Mesenchymal stem cell (in vitro differentiated cells and primary cell): ENCODE results near the gene TCTA.

Source experiments
- DNase-seq: peaks from one replicate; pipeline ENCODE4 v3.0.0-alpha.2; 2013
- H2AFZ ChIP-seq: one replicate; pipeline ENCODE4 v1.6.1; 2013; ENCODE audit warnings: low read depth, mild to moderate bottlenecking, control low read depth, inconsistent platforms, low read length, moderate library complexity
- H2AK5ac ChIP-seq: 2 replicates; pipeline ENCODE4 v1.6.1; 2013; ENCODE audit warnings: low read length, moderate library complexity, mild to moderate bottlenecking, inconsistent platforms; ENCODE audit not compliant: severe bottlenecking
- H2BK120ac ChIP-seq: one replicate; pipeline ENCODE4 v1.6.1; 2013; ENCODE audit warnings: low read depth, mild to moderate bottlenecking, inconsistent platforms, low read length, moderate library complexity
- H2BK12ac ChIP-seq, 2 experiments: one replicate each; pipeline ENCODE4 v1.6.1; 2013; ENCODE audit warnings: inconsistent platforms in 2 of 2, low read length in 2 of 2, mild to moderate bottlenecking in 2 of 2, moderate library complexity in 2 of 2, control low read depth in 1 of 2
- H2BK15ac ChIP-seq: one replicate; pipeline ENCODE4 v1.6.1; 2013; ENCODE audit warnings: mild to moderate bottlenecking, low read depth, inconsistent platforms; ENCODE audit not compliant: poor library complexity, severe bottlenecking
- H2BK5ac ChIP-seq: 2 replicates; pipeline ENCODE4 v1.6.1; 2013; ENCODE audit warnings: low read depth, mild to moderate bottlenecking, low read length, control low read depth, inconsistent platforms; ENCODE audit not compliant: poor library complexity, severe bottlenecking
- H3K14ac ChIP-seq, 2 experiments: one replicate each; pipeline ENCODE4 v1.6.1; 2013; ENCODE audit warnings: inconsistent platforms in 2 of 2, low read length in 2 of 2, control low read depth in 1 of 2, mild to moderate bottlenecking in 1 of 2, moderate library complexity in 1 of 2
- H3K18ac ChIP-seq, 2 experiments: one replicate each; pipeline ENCODE4 v1.6.1; 2013; ENCODE audit warnings: inconsistent platforms in 2 of 2, low read length in 2 of 2, control low read depth in 1 of 2, low read depth in 1 of 2, mild to moderate bottlenecking in 1 of 2
- H3K23ac ChIP-seq, 2 experiments: one replicate each; pipeline ENCODE4 v1.6.1; 2013; ENCODE audit warnings: inconsistent platforms in 2 of 2, low read length in 2 of 2, mild to moderate bottlenecking in 2 of 2, moderate library complexity in 2 of 2, control low read depth in 1 of 2
- H3K27ac ChIP-seq: 2 replicates; pipeline ENCODE4 v1.5.1; 2013; ENCODE audit warnings: mild to moderate bottlenecking, moderate library complexity, low read length, control low read depth, inconsistent platforms; ENCODE audit not compliant: poor library complexity, severe bottlenecking
- H3K27me3 ChIP-seq, 2 experiments: 2 replicates each; pipeline versions ENCODE4 v1.6.1 to v1.7.0; 2013; ENCODE audit warnings: low read length in 2 of 2, mild to moderate bottlenecking in 2 of 2, moderate library complexity in 2 of 2, control low read depth in 1 of 2, inconsistent platforms in 1 of 2; ENCODE audit not compliant: control insufficient read depth in 1 of 2, insufficient read depth in 1 of 2
- H3K36me3 ChIP-seq, 2 experiments: 2 replicates each; pipeline versions ENCODE4 v1.6.1 to v1.7.0; 2013; ENCODE audit warnings: low read length in 2 of 2, control low read depth in 1 of 2, inconsistent platforms in 1 of 2, low read depth in 1 of 2, mild to moderate bottlenecking in 1 of 2; ENCODE audit not compliant: insufficient read depth in 2 of 2, control insufficient read depth in 1 of 2
- H3K4ac ChIP-seq, 2 experiments: one replicate each; pipeline ENCODE4 v1.6.1; 2013; ENCODE audit warnings: inconsistent platforms in 2 of 2, low read length in 2 of 2, mild to moderate bottlenecking in 2 of 2, moderate library complexity in 2 of 2, control low read depth in 1 of 2, low read depth in 1 of 2
- H3K4me1 ChIP-seq: 2 replicates; pipeline ENCODE4 v1.6.1; 2013; ENCODE audit warnings: low read depth, low read length, control low read depth; ENCODE audit not compliant: control insufficient read depth, insufficient read depth
- H3K4me2 ChIP-seq: 2 replicates; pipeline ENCODE4 v1.6.1; 2013; ENCODE audit warnings: low read length, mild to moderate bottlenecking, inconsistent platforms; ENCODE audit not compliant: poor library complexity, severe bottlenecking
- H3K4me3 ChIP-seq, 2 experiments: 2 replicates each; pipeline versions ENCODE4 v1.5.1 to v1.7.0; 2013; ENCODE audit warnings: low read length in 2 of 2, mild to moderate bottlenecking in 2 of 2, control low read depth in 1 of 2, low read depth in 1 of 2; ENCODE audit not compliant: insufficient read depth in 1 of 2
- H3K79me1 ChIP-seq: replicated peaks from 2 replicates; pipeline ENCODE4 v1.6.1; 2013; ENCODE audit warnings: mild to moderate bottlenecking, control low read depth, low read length, inconsistent platforms; ENCODE audit not compliant: poor library complexity, severe bottlenecking
- H3K9ac ChIP-seq: 2 replicates; pipeline ENCODE4 v1.7.0; 2013; ENCODE audit warnings: mild to moderate bottlenecking, low read length, moderate library complexity
- H3K9me3 ChIP-seq: 2 replicates; pipeline ENCODE4 v1.7.0; 2013; ENCODE audit warnings: mild to moderate bottlenecking, low read length; ENCODE audit not compliant: control insufficient read depth
- H4K8ac ChIP-seq: one replicate; pipeline ENCODE4 v1.6.1; 2013; ENCODE audit warnings: inconsistent platforms, mild to moderate bottlenecking, low read length, moderate library complexity
- H4K91ac ChIP-seq: one replicate; pipeline ENCODE4 v1.6.1; 2013; ENCODE audit warnings: mild to moderate bottlenecking, low read length, inconsistent platforms
- WGBS: methylation state at CpG from one replicate; pipeline ENCODE4 v1.1.7; 2013; ENCODE audit warnings: mixed read lengths; 5-methylcytosine and 5-hydroxymethylcytosine counted together

TCTA gene

GRCh38 chr3:49377483-49377882 is 34.7 kb upstream of the TCTA start:
- H2BK15ac ChIP-seq = no peak overlapping the region
- no peak overlapping the region for H2BK5ac ChIP-seq
- peak overlapping the region; percentile 48 for H3K9ac ChIP-seq
- H3K27ac ChIP-seq = no peak overlapping the region
- WGBS = 92% methylated on average over 1 of the region's 1 CpG
- no peak overlapping the region for H3K4ac ChIP-seq
- no peaks in the 10 kb centered on the region for H3K4me1 ChIP-seq
- no peak overlapping the region for H3K4me2 ChIP-seq
- H2AK5ac ChIP-seq = no peak overlapping the region
- no peak overlapping the region for H3K4me3 ChIP-seq
- no peaks in the 10 kb centered on the region for H3K9me3 ChIP-seq
- H4K8ac ChIP-seq = no peak overlapping the region
- H2BK12ac ChIP-seq = no peak overlapping the region
- no peaks in the 10 kb centered on the region for H3K27me3 ChIP-seq
- H3K79me1 ChIP-seq = peaks cover 2% of the 10 kb centered on the region
- H2AFZ ChIP-seq = no peak overlapping the region
- H3K18ac ChIP-seq = no peak overlapping the region
- H3K23ac ChIP-seq = no peak overlapping the region
- DNase-seq = no peak
- H2BK120ac ChIP-seq = no peak overlapping the region
- H3K14ac ChIP-seq = no peak overlapping the region
- H4K91ac ChIP-seq = no peak overlapping the region
- peaks cover 33% of the 10 kb centered on the region in 2 experiments for H3K36me3 ChIP-seq

- peaks cover 29% of the 10 kb centered on the region in 2 experiments for H3K36me3 ChIP-seq
- no peak overlapping the region for H3K27ac ChIP-seq
- DNase-seq = peak; percentile 45
- H3K23ac ChIP-seq = no peak overlapping the region
- no peak overlapping the region for H3K4ac ChIP-seq
- H2BK12ac ChIP-seq = no peak overlapping the region
- H2BK5ac ChIP-seq = no peak overlapping the region
- H2BK120ac ChIP-seq = no peak overlapping the region
- H2AFZ ChIP-seq = no peak overlapping the region
- H3K4me1 ChIP-seq = peaks cover under 1% of the 10 kb centered on the region
- H3K79me1 ChIP-seq = peaks cover 2% of the 10 kb centered on the region
- no peaks in the 10 kb centered on the region for H3K9me3 ChIP-seq
- no peak overlapping the region for H2BK15ac ChIP-seq
- H3K27me3 ChIP-seq = no peaks in the 10 kb centered on the region
- WGBS = 76% methylated on average over 8 of the region's 11 CpGs
- H4K8ac ChIP-seq = no peak overlapping the region
- H3K14ac ChIP-seq = peak overlapping the region in 1 of 2 experiments; percentile 15
- H3K18ac ChIP-seq = no peak overlapping the region
- H3K9ac ChIP-seq = peak overlapping the region; percentile 59
- H2AK5ac ChIP-seq = no peak overlapping the region
- peak overlapping the region in 1 of 2 experiments; percentile 19 for H3K4me3 ChIP-seq
- no peak overlapping the region for H3K4me2 ChIP-seq
- H4K91ac ChIP-seq = no peak overlapping the region
Measured at GRCh38 chr3:49378249-49378895, 33.9 kb upstream of the TCTA start.

GRCh38 chr3:49383387-49383786 is 28.8 kb upstream of the TCTA start:
- no peak overlapping the region for H2BK5ac ChIP-seq
- H3K23ac ChIP-seq = peak overlapping the region in 1 of 2 experiments; percentile 52
- H2AFZ ChIP-seq = no peak overlapping the region
- no peak overlapping the region for H2BK15ac ChIP-seq
- no peak overlapping the region for H4K91ac ChIP-seq
- WGBS = 94% methylated on average over 4 of the region's 5 CpGs
- H3K4me1 ChIP-seq = peaks cover 4% of the 10 kb centered on the region
- peak overlapping the region in 1 of 2 experiments; percentile 15 for H3K14ac ChIP-seq
- DNase-seq = no peak
- H3K4me3 ChIP-seq = no peak overlapping the region
- no peak overlapping the region for H2BK120ac ChIP-seq
- H3K27ac ChIP-seq = no peak overlapping the region
- no peaks in the 10 kb centered on the region for H3K9me3 ChIP-seq
- no peak overlapping the region for H4K8ac ChIP-seq
- H3K79me1 ChIP-seq = no peaks in the 10 kb centered on the region
- H3K18ac ChIP-seq = no peak overlapping the region
- H3K4me2 ChIP-seq = no peak overlapping the region
- no peak overlapping the region for H3K9ac ChIP-seq
- peaks cover 6 to 10% of the 10 kb centered on the region in 2 experiments for H3K36me3 ChIP-seq
- H2AK5ac ChIP-seq = no peak overlapping the region
- H3K27me3 ChIP-seq = no peaks in the 10 kb centered on the region
- H2BK12ac ChIP-seq = no peak overlapping the region
- H3K4ac ChIP-seq = no peak overlapping the region

- peaks cover 4% of the 10 kb centered on the region for H3K4me1 ChIP-seq
- DNase-seq = no peak
Measured at GRCh38 chr3:49385617-49386016, 26.6 kb upstream of the TCTA start.

More at GRCh38 chr3:49385617-49386016, 26.6 kb upstream of the TCTA start:
- Histone ChIP-seq H3K4ac (no peak overlapping the region), H3K4me2 (no peak overlapping the region), H4K91ac (no peak overlapping the region), H3K14ac (no peak overlapping the region), H3K79me1 (no peaks in the 10 kb centered on the region), H2AFZ (no peak overlapping the region), H3K23ac (no peak overlapping the region), H3K36me3 (peaks cover 10 to 12% of the 10 kb centered on the region in 2 experiments), H2AK5ac (no peak overlapping the region), H3K4me3 (no peak overlapping the region), H2BK5ac (no peak overlapping the region), H2BK120ac (no peak overlapping the region), H3K27me3 (no peaks in the 10 kb centered on the region), H3K9ac (no peak overlapping the region), H3K9me3 (no peaks in the 10 kb centered on the region), H2BK15ac (no peak overlapping the region), H2BK12ac (no peak overlapping the region), H4K8ac (no peak overlapping the region), H3K27ac (no peak overlapping the region), H3K18ac (no peak overlapping the region)
- no CpG with 5 or more reads among the region's 1 CpG for WGBS
